Measurements from ENCODE around the gene INO80B. TPM values are rescaled to one million over a fixed set of nuclear protein-coding genes. Genes with fewer than 3 reads are reported as not detected.
A peak's percentile ranks its signal among the peaks of the same experiment; 100 is the strongest.

The INO80B gene
- total RNA-seq, 1 experiment from 2014 or later: 24.0 TPM

DNA sequence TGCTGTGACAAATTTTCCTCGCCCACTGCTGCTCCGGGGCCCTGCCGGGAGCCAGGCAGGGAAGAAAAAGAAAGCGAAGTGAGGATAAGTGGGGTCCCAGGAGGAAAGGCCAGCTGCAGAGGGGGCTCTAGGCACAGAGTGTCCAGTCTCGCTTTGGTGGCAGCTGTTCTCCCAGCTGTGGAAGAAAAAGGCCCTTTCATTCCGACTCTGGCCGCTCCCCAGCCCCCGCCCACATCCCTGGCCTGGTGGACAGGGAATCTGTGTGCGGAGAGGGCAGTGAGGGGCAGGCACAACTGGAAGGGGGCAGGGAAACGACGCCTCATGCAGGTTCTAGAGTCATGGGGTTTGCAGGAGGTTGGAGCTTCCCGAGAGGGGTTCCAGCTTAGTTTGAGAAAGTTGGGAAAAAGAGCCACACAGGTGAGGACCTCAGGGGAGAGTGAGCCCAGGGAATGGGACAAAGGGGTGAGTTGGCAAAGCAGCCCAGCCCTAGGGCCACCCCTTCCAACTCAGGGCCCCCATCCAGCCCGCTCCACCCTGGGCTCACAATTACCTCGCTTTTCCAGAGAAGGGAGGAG, 15.0 kb upstream of the INO80B start:
- CTCF ChIA-PET: interaction anchor here (1.3 to 1.4 kb wide), 3 partner anchors 43 to 105 kb away, joined by 3 to 6 read pairs (median 4); partner anchors contain the start of genes CCDC142 and TTC31
- POLR2A ChIA-PET: interaction anchor here (0.9 to 1.6 kb wide), 8 partner anchors 9 to 48 kb away, joined by 3 to 10 read pairs (median 4); partner anchors contain the start of genes INO80B, MRPL53 and WBP1
- ATAC-seq: no peak; the same call in 1 of the 2 replicates
- no peaks in the 10 kb centered on the region; the same call in 1 of the 2 replicates for H4K20me1 ChIP-seq (ENCODE audit: insufficient read depth)
- TF ChIP-seq EZH2phosphoT487 (IDR thresholded peaks at IDR 0.05; ENCODE audit: borderline replicate concordance) (no peak), ZFX (IDR thresholded peaks at IDR 0.05) (no peak), CBX3 (IDR thresholded peaks at IDR 0.05; ENCODE audit: low read depth) (no peak), JUND (IDR thresholded peaks at IDR 0.05) (no peak), SP1 (IDR thresholded peaks at IDR 0.05; ENCODE audit: low read depth) (no peak)
- TF ChIP-seq, protein P1, sequence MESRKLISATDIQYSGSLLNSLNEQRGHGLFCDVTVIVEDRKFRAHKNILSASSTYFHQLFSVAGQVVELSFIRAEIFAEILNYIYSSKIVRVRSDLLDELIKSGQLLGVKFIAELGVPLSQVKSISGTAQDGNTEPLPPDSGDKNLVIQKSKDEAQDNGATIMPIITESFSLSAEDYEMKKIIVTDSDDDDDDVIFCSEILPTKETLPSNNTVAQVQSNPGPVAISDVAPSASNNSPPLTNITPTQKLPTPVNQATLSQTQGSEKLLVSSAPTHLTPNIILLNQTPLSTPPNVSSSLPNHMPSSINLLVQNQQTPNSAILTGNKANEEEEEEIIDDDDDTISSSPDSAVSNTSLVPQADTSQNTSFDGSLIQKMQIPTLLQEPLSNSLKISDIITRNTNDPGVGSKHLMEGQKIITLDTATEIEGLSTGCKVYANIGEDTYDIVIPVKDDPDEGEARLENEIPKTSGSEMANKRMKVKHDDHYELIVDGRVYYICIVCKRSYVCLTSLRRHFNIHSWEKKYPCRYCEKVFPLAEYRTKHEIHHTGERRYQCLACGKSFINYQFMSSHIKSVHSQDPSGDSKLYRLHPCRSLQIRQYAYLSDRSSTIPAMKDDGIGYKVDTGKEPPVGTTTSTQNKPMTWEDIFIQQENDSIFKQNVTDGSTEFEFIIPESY (IDR thresholded peaks at IDR 0.05; ENCODE audit: extremely low read depth, insufficient replicate concordance, low read length): no peak
- no peak for DNase-seq (ENCODE audit: low read depth, low spot score)
- H3K4me1 ChIP-seq (ENCODE audit: control insufficient read depth in 1 of 2, insufficient read depth in 2 of 2, low read length in 2 of 2): peaks cover 28 to 46% of the 10 kb centered on the region in 2 experiments
- intact Hi-C loops (cut with micrococcal nuclease): loop anchor here (1.0 kb wide), 2 partner anchors 14 to 17 kb away; no protein-coding TSS in a partner anchor
- no peaks in the 10 kb centered on the region for H3K9me3 ChIP-seq (ENCODE audit: control insufficient read depth in 1 of 2, insufficient read depth in 1 of 2, low read depth in 1 of 2, low read length in 2 of 2)
- peaks cover 0 to 13% of the 10 kb centered on the region in 2 experiments; a peak in 1 of 4 replicates for H3K36me3 ChIP-seq (ENCODE audit: control insufficient read depth in 1 of 2, insufficient read depth in 2 of 2, low read length in 2 of 2)
- RAD21 ChIA-PET (ENCODE audit: low non-redundant PET in 1 of 2, low total read pairs in 2 of 2, uncharacterized antibody in 2 of 2, unreplicated experiment in 2 of 2): interaction anchor here in 1 of 2 experiments (0.5 kb wide), 1 partner anchor 34 kb away, joined by 4 read pairs; no protein-coding TSS in a partner anchor
- no peaks in the 10 kb centered on the region for H3K9me2 ChIP-seq (ENCODE audit: insufficient read depth)
- no TSS peak for BruUV-seq (replicated peaks)
- H3K79me2 ChIP-seq (ENCODE audit: insufficient read depth, low read length): peaks cover 59% of the 10 kb centered on the region
- no peaks in the 10 kb centered on the region for H3K27me3 ChIP-seq (ENCODE audit: insufficient read depth, low read length)
- peak overlapping the region; percentile 99 for H3K27ac ChIP-seq (ENCODE audit: low read depth, low read length)
- H2AFZ ChIP-seq (ENCODE audit: low read depth, low read length, poor library complexity, severe bottlenecking): no peak overlapping the region
- H3K4me2 ChIP-seq (ENCODE audit: low read length): peak overlapping the region; percentile 91
- H3K9ac ChIP-seq (ENCODE audit: low read length): peak overlapping the region; percentile 78
- H3K4me3 ChIP-seq (replicated peaks in 1 of 2; ENCODE audit: low read depth in 1 of 2, low read length in 2 of 2): peak overlapping the region; percentile 66 to 69

Measured in HCT116 (cell line).